GM21515 (cell line): ENCODE data around the gene MCRIP2.
"Not testable (repeated sequence)": the region's sequence is repeated elsewhere in the genome, so short reads cannot be mapped to it uniquely, and the experiment has no call there.

Experiments used
- ATAC-seq: cut with Tn5 transposase; IDR thresholded peaks from one replicate; pipeline ENCODE4 v1.9.1; 2021; ENCODE audit not compliant: unreplicated experiment

MCRIP2 gene

GRCh38 chr16:680625-680945, 39.0 kb downstream of the MCRIP2 start:
- ATAC-seq: no peak

DNA sequence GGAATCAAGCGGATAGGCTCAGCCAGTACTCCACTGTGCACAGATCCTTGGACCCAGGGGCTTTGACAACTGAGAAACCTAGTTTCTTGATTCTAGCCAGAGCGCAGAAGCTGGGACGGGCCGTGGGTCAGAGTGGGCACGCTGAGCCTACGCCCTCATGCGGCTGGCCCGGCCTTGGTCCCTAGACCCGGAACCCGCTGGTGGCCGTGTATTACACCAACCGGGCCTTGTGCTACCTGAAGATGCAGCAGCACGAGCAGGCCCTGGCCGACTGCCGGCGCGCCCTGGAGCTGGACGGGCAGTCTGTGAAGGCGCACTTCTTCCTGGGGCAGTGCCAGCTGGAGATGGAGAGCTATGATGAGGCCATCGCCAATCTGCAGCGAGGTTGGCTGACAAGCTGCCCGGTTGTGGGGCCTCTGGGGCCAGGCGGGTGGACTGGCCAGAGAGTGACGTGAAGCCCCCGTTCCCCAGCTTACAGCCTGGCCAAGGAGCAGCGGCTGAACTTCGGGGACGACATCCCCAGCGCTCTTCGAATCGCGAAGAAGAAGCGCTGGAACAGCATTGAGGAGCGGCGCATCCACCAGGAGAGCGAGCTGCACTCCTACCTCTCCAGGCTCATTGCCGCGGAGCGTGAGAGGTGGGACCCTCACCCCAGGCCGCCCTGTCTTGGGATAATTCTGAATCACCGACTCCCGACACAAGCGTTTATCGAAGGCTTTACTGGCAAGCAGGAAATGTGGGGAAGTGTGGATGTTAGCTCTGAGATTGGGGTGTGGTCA, 39.5 kb downstream of the MCRIP2 start:
- no peak for ATAC-seq

- no peak for ATAC-seq
These were observed 40.3 kb downstream of the MCRIP2 start for GRCh38 chr16:681746-682427.

DNA sequence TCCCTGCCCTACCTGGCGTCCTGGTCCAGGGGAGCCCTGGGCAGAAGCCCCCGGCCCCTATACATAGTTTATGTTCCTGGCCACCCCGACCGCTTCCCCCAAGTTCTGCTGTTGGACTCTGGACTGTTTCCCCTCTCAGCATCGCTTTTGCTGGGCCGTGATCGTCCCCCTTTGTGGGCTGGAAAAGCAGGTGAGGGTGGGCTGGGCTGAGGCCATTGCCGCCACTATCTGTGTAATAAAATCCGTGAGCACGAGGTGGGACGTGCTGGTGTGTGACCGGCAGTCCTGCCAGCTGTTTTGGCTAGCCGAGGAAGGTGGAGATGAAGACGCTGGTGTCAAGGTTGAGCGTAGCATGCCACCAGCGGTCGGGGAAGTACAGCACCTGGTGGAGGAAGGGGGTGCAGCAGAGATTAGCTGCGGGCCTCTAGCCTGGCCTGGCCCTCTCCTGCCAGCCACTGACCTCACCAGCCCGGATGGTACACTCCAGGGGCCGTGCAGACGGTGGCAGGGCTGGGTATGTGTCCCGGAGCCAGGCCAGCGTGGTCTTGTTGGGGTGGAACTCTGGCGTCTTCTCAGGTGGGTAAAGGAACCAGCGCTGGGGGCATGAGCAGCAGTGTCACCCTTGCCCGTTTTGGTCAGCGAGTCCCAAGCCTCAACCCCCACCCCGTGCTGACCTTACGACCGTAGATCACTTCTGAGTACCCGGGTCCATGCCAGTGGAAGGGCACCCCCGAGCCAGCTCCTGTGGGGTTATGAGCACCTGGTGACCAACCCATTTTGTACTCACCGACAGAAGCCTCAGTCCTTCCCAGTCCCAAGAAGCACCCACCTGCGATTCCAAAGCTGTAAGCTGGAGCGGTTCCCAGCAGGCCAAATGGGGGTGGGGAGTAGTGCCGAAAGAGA, 41.1 kb downstream of the MCRIP2 start:
- ATAC-seq: no peak

- no peak for ATAC-seq
These were observed 41.9 kb downstream of the MCRIP2 start for GRCh38 chr16:683396-684070.

DNA sequence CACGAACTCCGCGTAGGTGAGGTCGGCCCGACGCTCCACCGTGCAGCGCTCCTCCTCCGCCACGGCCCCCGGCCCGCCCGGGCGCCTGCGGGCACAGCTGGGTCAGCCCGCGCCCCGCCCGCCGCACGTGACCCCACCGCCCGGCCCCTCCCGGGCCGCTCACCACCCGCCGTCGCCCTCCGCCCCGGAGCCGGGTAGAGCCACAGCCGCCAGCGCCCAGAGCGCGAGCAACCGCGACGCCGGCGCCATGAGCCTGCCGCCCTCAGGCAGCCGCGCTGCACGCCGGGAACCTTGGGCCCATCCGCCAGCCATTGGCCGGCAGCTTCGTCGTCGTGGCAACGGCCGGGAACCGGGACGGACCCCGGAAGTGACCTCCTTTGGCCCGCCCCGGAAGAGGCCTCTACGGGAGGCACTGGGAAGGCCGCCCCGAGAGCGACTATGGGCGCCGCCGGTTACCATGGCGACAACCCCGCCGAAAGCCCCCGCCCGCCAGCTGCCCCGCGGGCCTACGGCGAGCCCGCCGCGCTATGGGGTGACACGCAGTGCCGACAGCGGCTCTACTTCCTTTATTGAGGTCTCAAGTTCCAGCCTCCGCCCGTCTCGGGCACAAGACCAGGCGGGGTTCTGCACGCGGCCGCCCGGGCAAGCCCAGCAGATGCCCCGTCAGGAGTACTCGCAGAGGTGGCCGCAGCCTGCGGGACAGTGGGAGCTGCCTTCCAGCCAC, 42.6 kb downstream of the MCRIP2 start, which contains the start of gene JMJD8:
Gene JMJD8, minus strand, starts transcription at position 264 of the 724 bp plus-strand sequence. Its CDS starts 15 bp downstream, at position 249.
- ATAC-seq: peak; percentile 46

DNA sequence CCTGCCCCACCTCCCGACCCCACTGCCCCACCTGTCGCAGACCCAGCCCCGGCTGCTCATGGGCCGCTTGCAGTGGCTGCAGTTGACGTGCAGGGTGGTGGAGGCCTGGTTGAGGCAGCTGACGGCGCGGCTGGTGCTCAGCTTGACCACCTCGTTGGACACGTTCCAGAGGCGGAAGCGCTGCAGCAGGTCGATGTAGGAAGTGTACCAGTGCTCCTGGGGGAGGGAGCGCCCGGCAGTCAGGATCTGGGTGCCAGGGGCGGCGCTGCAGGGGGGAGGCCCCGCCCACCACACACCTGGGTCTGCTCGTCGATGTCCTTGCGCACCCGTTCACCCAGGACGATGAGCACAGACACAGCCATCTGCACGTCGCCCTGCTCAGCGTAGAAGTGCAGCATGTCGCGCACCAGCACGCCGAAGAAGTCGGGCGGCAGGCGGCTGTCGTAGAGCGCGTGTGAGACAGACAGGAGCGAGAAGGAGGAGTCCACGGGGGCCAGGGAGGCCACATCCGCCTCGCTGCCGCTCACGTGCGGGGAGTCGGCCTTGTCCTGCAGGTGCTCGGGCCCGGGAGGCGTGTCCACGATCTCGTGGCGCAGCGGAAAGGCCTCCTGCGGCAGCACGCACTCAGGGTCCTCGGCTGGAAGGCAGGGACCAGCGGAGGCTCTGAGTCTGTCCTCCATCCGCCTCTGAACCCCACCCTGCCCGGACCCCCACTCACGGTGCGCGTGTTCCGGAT, 43.5 kb downstream of the MCRIP2 start:
- no peak for ATAC-seq

DNA sequence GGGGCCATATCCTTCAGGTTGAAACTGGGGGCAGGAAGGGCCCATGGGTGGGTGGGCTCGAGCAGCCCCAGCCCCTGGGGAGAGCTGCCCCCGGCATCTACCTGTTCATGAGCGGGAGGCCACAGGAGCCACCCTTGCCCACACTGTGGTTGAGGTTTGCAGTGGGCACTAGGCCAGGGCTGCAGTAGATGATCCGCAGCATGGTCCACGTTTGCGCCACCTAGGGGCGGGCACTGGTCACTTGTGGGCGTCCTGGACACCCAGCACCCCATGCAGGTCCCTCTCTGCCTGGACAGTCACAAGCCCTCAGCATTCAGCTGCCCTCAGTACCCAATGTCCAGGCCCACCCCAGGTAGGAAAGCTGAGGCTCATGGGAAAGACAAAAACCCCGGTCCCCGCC, 44.3 kb downstream of the MCRIP2 start:
- ATAC-seq: no peak

GRCh38 chr16:686459-687260, 45.0 kb downstream of the MCRIP2 start:
- ATAC-seq: no peak

DNA sequence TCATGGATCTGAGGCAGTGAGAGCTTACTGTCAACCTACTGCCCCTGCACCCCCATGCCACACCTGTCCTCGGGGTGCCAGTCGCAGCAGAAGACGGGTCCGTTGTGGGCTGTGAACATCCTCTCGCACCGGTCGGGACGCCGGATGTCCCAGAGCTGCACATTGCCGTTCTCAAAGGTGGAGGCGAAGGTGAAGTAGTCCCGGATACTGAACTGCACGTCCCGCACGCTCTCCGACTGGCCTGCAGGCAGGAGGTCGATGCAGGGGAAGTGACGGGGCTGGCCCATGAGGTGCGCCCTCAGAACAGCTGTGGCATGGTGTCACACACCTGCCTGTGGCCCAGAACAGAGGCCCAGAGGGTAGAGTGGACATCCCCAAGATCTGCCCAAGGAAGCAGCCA, 45.9 kb downstream of the MCRIP2 start:
- ATAC-seq: no peak

- ATAC-seq: no peak
These were observed 47.7 kb downstream of the MCRIP2 start for GRCh38 chr16:689175-689897.

GRCh38 chr16:691242-691641, 49.6 kb downstream of the MCRIP2 start:
- not testable (repeated sequence) for ATAC-seq

DNA sequence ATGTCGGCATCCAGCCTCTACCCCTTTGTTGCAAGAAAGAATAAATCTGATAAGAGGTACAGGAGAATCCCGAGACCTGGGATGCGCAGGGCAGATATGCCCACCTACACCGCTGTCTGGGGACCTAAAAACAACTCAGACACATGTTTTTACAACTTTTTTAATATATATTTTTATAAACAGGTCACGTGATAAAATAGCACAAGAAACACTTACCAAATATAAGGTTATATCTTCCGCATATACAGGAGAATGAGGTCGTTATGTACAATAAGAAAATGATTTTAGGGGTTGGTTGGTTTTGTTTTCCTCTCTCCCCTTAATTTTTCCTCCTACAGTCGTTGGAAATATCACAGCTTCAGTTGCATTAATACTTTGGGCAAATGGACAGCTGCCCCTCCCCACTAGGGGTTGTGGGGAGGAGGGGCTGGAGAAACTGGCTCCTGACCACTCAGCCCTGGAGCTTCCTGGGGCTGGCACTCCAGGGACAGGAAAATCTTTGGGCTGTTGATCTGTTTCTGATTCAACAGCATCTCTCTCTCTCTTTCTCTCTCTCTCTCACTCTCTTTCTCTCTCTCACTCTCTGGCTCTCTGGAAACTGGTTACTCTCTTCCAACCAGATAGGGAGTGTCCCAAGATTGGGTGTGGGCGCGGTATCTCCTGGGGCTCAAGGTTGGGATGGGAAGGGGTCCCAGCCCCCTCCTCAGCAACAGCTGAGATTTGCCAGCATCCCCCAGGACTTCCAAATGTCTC, 50.9 kb downstream of the MCRIP2 start:
- no peak for ATAC-seq

DNA sequence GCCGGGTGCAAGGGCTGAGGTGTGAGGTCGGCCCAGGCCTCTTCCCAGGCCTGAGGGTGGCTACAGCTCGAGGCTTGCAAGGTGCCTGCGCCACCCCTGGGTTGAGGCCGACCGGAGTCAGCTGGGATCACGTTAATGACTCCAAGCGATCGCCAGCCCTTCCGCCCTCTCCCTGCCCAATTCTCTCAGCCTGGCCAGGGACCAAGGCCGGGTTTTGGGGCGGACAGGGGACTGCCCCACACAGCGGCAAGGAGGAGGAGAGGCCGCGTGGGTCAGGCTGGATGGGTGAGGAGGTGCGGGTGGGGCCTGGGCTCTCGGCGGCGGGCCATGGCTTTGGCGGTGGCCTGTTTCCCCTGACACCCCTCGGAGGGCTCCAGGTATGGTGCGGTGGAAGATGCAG, 51.7 kb downstream of the MCRIP2 start:
- no peak for ATAC-seq

- no peak for ATAC-seq
These were observed 52.1 kb downstream of the MCRIP2 start for GRCh38 chr16:693766-694165.

DNA sequence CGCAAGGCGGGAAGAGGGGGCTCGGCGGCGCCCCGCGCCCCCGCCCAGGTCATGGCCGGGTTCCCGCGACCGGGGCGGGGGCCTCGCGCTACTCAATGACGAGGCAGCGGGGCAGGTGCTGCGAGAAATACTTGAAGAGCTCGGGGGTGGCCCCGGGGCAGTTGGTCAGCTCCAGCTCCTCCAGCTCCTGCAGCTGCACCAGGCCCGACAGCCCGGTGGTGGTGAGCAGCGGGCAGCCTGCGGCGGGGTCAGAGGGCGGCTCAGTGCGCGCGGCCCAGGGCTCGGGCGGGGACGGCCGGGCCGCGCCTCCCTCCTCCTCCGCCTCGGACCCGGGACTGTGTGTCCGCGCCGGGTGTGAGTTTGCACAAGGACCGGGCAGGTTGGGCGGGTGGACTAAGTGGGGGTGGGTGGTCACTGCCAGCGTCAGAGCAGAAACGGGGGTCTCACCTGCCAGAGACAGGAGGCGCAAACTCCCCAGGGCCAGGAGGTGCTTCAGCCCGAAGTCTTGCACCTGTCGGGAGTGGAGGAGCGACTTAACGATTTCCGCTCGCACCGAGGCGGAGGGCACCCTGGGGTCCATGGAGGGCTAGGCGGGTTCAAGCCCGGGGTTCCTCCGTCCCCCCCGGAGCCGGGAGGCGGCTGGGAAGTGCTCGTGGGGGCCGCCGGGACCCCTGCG, 52.7 kb downstream of the MCRIP2 start:
- no peak for ATAC-seq

DNA sequence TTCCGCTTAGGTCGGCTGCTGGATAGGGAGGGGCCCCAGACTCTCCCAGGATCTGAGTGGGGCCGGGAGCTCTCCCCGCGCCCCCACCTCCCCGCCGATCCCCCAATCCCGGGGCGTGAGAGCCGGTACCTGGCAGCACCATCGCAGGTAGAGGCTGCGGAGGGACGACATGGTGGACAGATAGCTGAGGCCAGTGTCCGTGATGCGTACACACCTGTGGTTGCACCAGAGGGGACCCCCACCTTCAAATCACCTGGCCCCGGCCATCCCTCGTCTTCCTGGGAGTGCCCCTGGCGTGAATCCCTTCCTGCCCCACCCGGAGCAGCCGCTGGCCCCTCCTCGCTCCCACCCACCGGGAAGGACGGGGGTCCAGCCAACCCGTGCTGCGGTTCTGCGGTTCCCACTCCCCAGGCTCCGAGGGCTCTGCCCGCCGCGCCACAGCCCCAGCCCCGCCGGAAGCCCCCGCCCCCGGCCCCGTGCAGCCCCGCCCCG, 53.3 kb downstream of the MCRIP2 start:
- ATAC-seq: no peak
